Measurements from ENCODE around the gene IRAK1BP1.
A peak's percentile ranks its signal among the peaks of the same experiment; 100 is the strongest.
"Not testable (repeated sequence)": the region's sequence is repeated elsewhere in the genome, so short reads cannot be mapped to it uniquely, and the experiment has no call there.

IRAK1BP1 gene

GRCh38 chr6:78867370-78868040 lies at the start of gene IRAK1BP1:
Gene IRAK1BP1, plus strand, starts transcription at chr6:78867551. Its CDS starts 26 bp downstream, at chr6:78867577.
- peak; percentile 95 for DNase-seq

GRCh38 chr6:78824045-78824444 lies 43.3 kb upstream of the IRAK1BP1 start:
- DNase-seq = no peak

- no peak for DNase-seq
These were observed 37.9 kb upstream of the IRAK1BP1 start for GRCh38 chr6:78829407-78829806.

GRCh38 chr6:78830805-78831204 lies 36.5 kb upstream of the IRAK1BP1 start:
- no peak for DNase-seq

GRCh38 chr6:78831492-78831891 lies 35.9 kb upstream of the IRAK1BP1 start:
- no peak for DNase-seq

- no peak for DNase-seq
These were observed 35.1 kb upstream of the IRAK1BP1 start for GRCh38 chr6:78832091-78832808.

- DNase-seq = peak; percentile 23
These were observed 31.5 kb upstream of the IRAK1BP1 start for GRCh38 chr6:78835817-78836216.

GRCh38 chr6:78836598-78836997 lies 30.8 kb upstream of the IRAK1BP1 start:
- DNase-seq = no peak

GRCh38 chr6:78841111-78841510 lies 26.2 kb upstream of the IRAK1BP1 start:
- no peak for DNase-seq

- no peak for DNase-seq
These were observed 24.4 kb upstream of the IRAK1BP1 start for GRCh38 chr6:78842953-78843352.

GRCh38 chr6:78844899-78845298 lies 22.5 kb upstream of the IRAK1BP1 start:
- no peak for DNase-seq

GRCh38 chr6:78845567-78845966 lies 21.8 kb upstream of the IRAK1BP1 start:
- no peak for DNase-seq

- no peak for DNase-seq
These were observed 16.7 kb upstream of the IRAK1BP1 start for GRCh38 chr6:78850621-78851020.

- DNase-seq = no peak
These were observed 16.2 kb upstream of the IRAK1BP1 start for GRCh38 chr6:78851156-78851555.

- no peak for DNase-seq
These were observed 12.8 kb upstream of the IRAK1BP1 start for GRCh38 chr6:78854546-78854945.

- peak; percentile 33 for DNase-seq
These were observed 8.9 kb upstream of the IRAK1BP1 start for GRCh38 chr6:78858339-78858938.

GRCh38 chr6:78861509-78861908 lies 5.8 kb upstream of the IRAK1BP1 start:
- DNase-seq = no peak

- DNase-seq = no peak
These were observed 3.8 kb upstream of the IRAK1BP1 start for GRCh38 chr6:78863576-78863975.

GRCh38 chr6:78864957-78865356 lies 2.4 kb upstream of the IRAK1BP1 start:
- no peak for DNase-seq

- DNase-seq = no peak
These were observed 356 bp upstream of the IRAK1BP1 start for GRCh38 chr6:78867020-78867369.

GRCh38 chr6:78868116-78868515 lies 765 bp downstream of the IRAK1BP1 start:
- no peak for DNase-seq

- no peak for DNase-seq
These were observed 8.2 kb downstream of the IRAK1BP1 start for GRCh38 chr6:78875505-78875904.

GRCh38 chr6:78883651-78884050 lies 16.3 kb downstream of the IRAK1BP1 start:
- no peak for DNase-seq

- not testable (repeated sequence) for DNase-seq
These were observed 22.6 kb downstream of the IRAK1BP1 start for GRCh38 chr6:78889901-78890300.
